Right lobe of liver (tissue), 4 donors: Measurements from ENCODE around the gene REG4.

Experiments used
- CTCF ChIP-seq, 4 donors: fragments of 200-600 bp in 3 of 4; fragments of 450-650 bp in 1 of 4; IDR thresholded peaks; one replicate each; pipeline versions ENCODE4 v1.5.1 to v1.8.0; 2016 to 2022; ENCODE audit warnings: antibody characterized with exemption in 4 of 4, mild to moderate bottlenecking in 2 of 4
- POLR2A ChIP-seq: fragments of 450-650 bp; IDR thresholded peaks from one replicate; pipeline ENCODE4 v1.6.1; 2017; ENCODE audit warnings: antibody characterized with exemption, mild to moderate bottlenecking
- donor health status: DM: no; HTN: no; CAD: no.
- donor health status: DM: no; HTN: no; CAD: no.
- donor health status: DM: no; HTN: yes; CAD: no.

GRCh38 chr1:119859647-119860046 is 48.4 kb upstream of the REG4 start:
- TF ChIP-seq CTCF (IDR thresholded peaks at IDR 0.05) (no peak), POLR2A (no peak)
